IMR-90 (cell line): Measurements from ENCODE around the gene LAMC3. TPM values are rescaled to one million over a fixed set of nuclear protein-coding genes. Genes with fewer than 3 reads are reported as not detected.

Experiments
- ATAC-seq: fragments of 200-7000 bp; cut with Tn5 transposase; 2 replicates; pipeline ENCODE4 v1.9.1; 2020; ENCODE audit warnings: low read depth, mild to moderate bottlenecking, moderate library complexity
- BruUV-seq: library from RNA; stranded (reverse); fragments of 400-500 nt; replicated peaks from 2 replicates; lab custom pipeline; 2021; lab: Mats Ljungman, UMichigan
- CTCF ChIA-PET: fragments of 300-600 bp; formaldehyde crosslinking; extraction: SDS; loops from one replicate; lab custom pipeline; 2021; ENCODE audit warnings: antibody characterized with exemption; lab: Yijun Ruan, JAX
- POLR2A ChIA-PET: fragments of 300-600 bp; sonication (Branson Sonifier 250); formaldehyde crosslinking; loops from one replicate; lab custom pipeline; 2022; ENCODE audit warnings: antibody characterized with exemption; ENCODE audit not compliant: unreplicated experiment; lab: Charles Lee
- DNase-seq: peaks from one replicate; pipeline ENCODE4 v3.0.0; 2013
- H2AFZ ChIP-seq: replicated peaks from 2 replicates; pipeline ENCODE3; 2013; ENCODE audit warnings: low read length, mild to moderate bottlenecking; ENCODE audit not compliant: poor library complexity
- H2AK5ac ChIP-seq: 2 replicates; pipeline ENCODE4 v1.6.1; 2013; ENCODE audit warnings: low read depth, low read length, inconsistent platforms
- H2AK9ac ChIP-seq: replicated peaks from 2 replicates; pipeline ENCODE3; 2013; ENCODE audit warnings: mild to moderate bottlenecking, low read depth, low read length, moderate library complexity; ENCODE audit not compliant: poor library complexity
- H2BK120ac ChIP-seq: 2 replicates; pipeline ENCODE4 v1.6.1; 2013; ENCODE audit warnings: low read depth, low read length, inconsistent platforms
- H2BK15ac ChIP-seq: 3 replicates; pipeline ENCODE4 v1.6.1; 2013; ENCODE audit warnings: low read depth, low read length, inconsistent platforms
- H2BK20ac ChIP-seq: 2 replicates; pipeline ENCODE4 v1.6.1; 2013; ENCODE audit warnings: low read depth, mild to moderate bottlenecking, inconsistent platforms, low read length, moderate library complexity
- H2BK5ac ChIP-seq: 2 replicates; pipeline ENCODE4 v1.6.1; 2013; ENCODE audit warnings: mild to moderate bottlenecking, low read depth, low read length, inconsistent platforms; ENCODE audit not compliant: poor library complexity, severe bottlenecking
- H3K14ac ChIP-seq: replicated peaks from 2 replicates; pipeline ENCODE4 v1.6.1; 2013; ENCODE audit warnings: low read depth, low read length, inconsistent platforms
- H3K18ac ChIP-seq: 2 replicates; pipeline ENCODE4 v1.6.1; 2013; ENCODE audit warnings: low read depth, low read length, control low read depth
- H3K23ac ChIP-seq: 2 replicates; pipeline ENCODE4 v1.6.1; 2013; ENCODE audit warnings: low read depth, low read length, inconsistent platforms
- H3K27ac ChIP-seq: 2 replicates; pipeline ENCODE4 v1.5.1; 2013; ENCODE audit warnings: mild to moderate bottlenecking, control low read depth, low read length; ENCODE audit not compliant: insufficient read depth
- H3K27me3 ChIP-seq: 2 replicates; pipeline ENCODE4 v1.6.1; 2013; ENCODE audit warnings: low read length; ENCODE audit not compliant: control insufficient read depth, insufficient read depth
- H3K36me3 ChIP-seq: 2 replicates; pipeline ENCODE4 v1.6.1; 2013; ENCODE audit warnings: low read length, mixed read lengths; ENCODE audit not compliant: control insufficient read depth, insufficient read depth
- H3K4ac ChIP-seq: 2 replicates; pipeline ENCODE4 v1.6.1; 2013; ENCODE audit warnings: low read depth, low read length, inconsistent platforms
- H3K4me1 ChIP-seq: 2 replicates; pipeline ENCODE4 v1.6.1; 2013; ENCODE audit warnings: low read length, mixed read lengths; ENCODE audit not compliant: control insufficient read depth, insufficient read depth
- H3K4me2 ChIP-seq: 2 replicates; pipeline ENCODE4 v1.6.1; 2013; ENCODE audit warnings: low read depth, mild to moderate bottlenecking, control low read depth, low read length, moderate library complexity
- H3K4me3 ChIP-seq: 2 replicates; pipeline ENCODE4 v1.5.1; 2013; ENCODE audit warnings: low read depth, mild to moderate bottlenecking, control low read depth, low read length, moderate library complexity; ENCODE audit not compliant: insufficient read depth
- H3K56ac ChIP-seq: 2 replicates; pipeline ENCODE4 v1.6.1; 2013; ENCODE audit warnings: low read length, inconsistent platforms; ENCODE audit not compliant: insufficient read depth; ENCODE audit errors: extremely low read depth
- H3K79me1 ChIP-seq, 2 experiments: 2 replicates each; pipeline ENCODE4 v1.6.1; 2013; ENCODE audit warnings: low read length in 2 of 2, inconsistent platforms in 1 of 2, low read depth in 1 of 2
- H3K9ac ChIP-seq: 2 replicates; pipeline ENCODE4 v1.6.1; 2013; ENCODE audit warnings: low read depth, low read length, control low read depth
- H3K9me1 ChIP-seq: 2 replicates; pipeline ENCODE4 v1.6.1; 2013; ENCODE audit warnings: low read length, inconsistent platforms; ENCODE audit not compliant: insufficient read depth
- H3K9me3 ChIP-seq: 2 replicates; pipeline ENCODE4 v1.6.1; 2013; ENCODE audit warnings: low read length; ENCODE audit not compliant: control insufficient read depth, insufficient read depth
- H4K20me1 ChIP-seq: 2 replicates; pipeline ENCODE4 v1.6.1; 2013; ENCODE audit warnings: low read length, inconsistent platforms; ENCODE audit not compliant: insufficient read depth
- H4K5ac ChIP-seq: 2 replicates; pipeline ENCODE4 v1.6.1; 2013; ENCODE audit warnings: mild to moderate bottlenecking, low read depth, low read length, control low read depth
- H4K8ac ChIP-seq, 2 experiments: 2 replicates each; pipeline ENCODE4 v1.6.1; 2013; ENCODE audit warnings: low read depth in 2 of 2, low read length in 2 of 2, control low read depth in 1 of 2, inconsistent platforms in 1 of 2
- H4K91ac ChIP-seq: 2 replicates; pipeline ENCODE4 v1.6.1; 2013; ENCODE audit warnings: low read depth, low read length, inconsistent platforms; ENCODE audit not compliant: insufficient read depth
- MAFK ChIP-seq: IDR thresholded peaks from 2 replicates; pipeline ENCODE4 v1.6.1; 2012; ENCODE audit warnings: low read depth, low read length, improper control_type of control experiment
- MAZ ChIP-seq: IDR thresholded peaks from 2 replicates; pipeline ENCODE4 v1.6.1; 2012; ENCODE audit warnings: low read depth, mild to moderate bottlenecking, low read length, improper control_type of control experiment, moderate library complexity, borderline replicate concordance
- MXI1 ChIP-seq: IDR thresholded peaks from 2 replicates; pipeline ENCODE4 v1.6.1; 2012; ENCODE audit warnings: low read depth, mild to moderate bottlenecking, low read length, moderate library complexity, borderline replicate concordance
- POLR2A ChIP-seq: IDR thresholded peaks from 2 replicates; pipeline ENCODE4 v1.6.1; 2012; ENCODE audit warnings: mild to moderate bottlenecking, low read depth, low read length
- RCOR1 ChIP-seq: IDR thresholded peaks from 2 replicates; pipeline ENCODE4 v1.6.1; 2012; ENCODE audit warnings: mild to moderate bottlenecking, low read length, improper control_type of control experiment; ENCODE audit not compliant: insufficient replicate concordance
- SMC3 ChIP-seq: fragments of 150-350 bp; IDR thresholded peaks from 2 replicates; pipeline ENCODE4 v1.6.1; 2016; ENCODE audit warnings: low read depth, mild to moderate bottlenecking, antibody characterized with exemption, low read length, moderate library complexity
- WGBS, 2 experiments: methylation state at CpG; one replicate each; pipeline versions ENCODE4 v1.1.5 to v1.1.7; 2013; ENCODE audit warnings: missing lambda C conversion rate in 2 of 2; ENCODE audit not compliant: insufficient read length in 1 of 2; ENCODE audit errors: extremely low coverage in 2 of 2; 5-methylcytosine and 5-hydroxymethylcytosine counted together
- dilution Hi-C: fragments of 300-500 bp; cut with HindIII; formaldehyde crosslinking; loops from one replicate; pipeline ENCODE4 v1.14.3; 2018; ENCODE audit warnings: low sequenced_read_pairs; ENCODE audit not compliant: unreplicated experiment
- in situ Hi-C: fragments of 300-500 bp; cut with MboI; formaldehyde crosslinking; loops from 3 replicates; pipeline ENCODE4 v1.14.3; 2019; ENCODE audit warnings: low sequenced_read_pairs, inconsistent platforms, mixed read lengths
- intact Hi-C: fragments of 100-400 bp; cut with micrococcal nuclease; formaldehyde crosslinking; loops from 2 replicates; pipeline ENCODE4 v1.10.0; 2022
- polyA plus RNA-seq, 3 experiments: library from polyadenylated mRNA; depleted of rRNA; stranded (reverse); fragments of >200 nt; gene quantifications; 2 replicates each; pipeline ENCODE4 v1.2.3, GENCODE V29; 2012; ENCODE audit warnings: low replicate concordance in 1 of 3
- total RNA-seq: library from RNA; depleted of rRNA; stranded (reverse); fragments of >200 nt; gene quantifications from 2 replicates; pipeline ENCODE4 v1.2.3, GENCODE V29; 2012

The LAMC3 gene
- total and polyA plus RNA-seq, 2 of the 4 experiments (the other 2 are of a cell fraction), result not detected

- Histone ChIP-seq H2BK15ac (no peak overlapping the region), H3K18ac (no peak overlapping the region), H3K9ac (no peak overlapping the region), H2BK20ac (no peak overlapping the region), H3K4ac (no peak overlapping the region), H3K4me1 (no peaks in the 10 kb centered on the region), H2AK9ac (no peak overlapping the region), H2BK5ac (no peak overlapping the region), H3K36me3 (peaks cover 53% of the 10 kb centered on the region), H3K27me3 (no peaks in the 10 kb centered on the region), H2AFZ (no peak overlapping the region), H3K23ac (no peak overlapping the region), H3K14ac (no peak overlapping the region), H3K4me3 (no peak overlapping the region), H4K8ac (no peak overlapping the region), H3K27ac (no peak overlapping the region), H4K5ac (no peak overlapping the region), H2AK5ac (no peak overlapping the region), H3K9me3 (no peaks in the 10 kb centered on the region), H3K56ac (no peak overlapping the region), H3K79me1 (peaks cover 0 to 2% of the 10 kb centered on the region in 2 experiments; a peak in 1 of 4 replicates), H4K20me1 (no peaks in the 10 kb centered on the region), H2BK120ac (no peak overlapping the region), H3K4me2 (no peak overlapping the region), H4K91ac (no peak overlapping the region), H3K9me1 (no peaks in the 10 kb centered on the region)
- dilution Hi-C loops (no loop called here), intact Hi-C loops (loop anchor here (10.0 kb wide), 1 partner anchor 335 kb away; no protein-coding TSS in a partner anchor), in situ Hi-C loops (loop anchor here (25.0 kb wide), 1 partner anchor 1197 kb away; no protein-coding TSS in a partner anchor)
- no peak for TF ChIP-seq MXI1
- no peak for TF ChIP-seq MAFK
- TF ChIP-seq POLR2A, result no peak
- no peak for TF ChIP-seq RCOR1
- no peak for TF ChIP-seq SMC3
- TF ChIP-seq MAZ, result no peak
- DNase-seq, result no peak
- CTCF ChIA-PET, result interaction anchor here (0.7 kb wide), 1 partner anchor 9 kb away, joined by 3 read pairs; no protein-coding TSS in a partner anchor
- POLR2A ChIA-PET, result interaction anchor here (1.2 kb wide), 1 partner anchor 15 kb away, joined by 3 read pairs; the partner anchor contains the start of gene NUP214
- BruUV-seq, result no TSS peak
- ATAC-seq, result no peak
- WGBS, 2 experiments, result 88% methylated on average over 3 of the region's 4 CpGs; no CpG with 5 or more reads in 1 of the 2 experiments
These were observed 131.1 kb downstream of the LAMC3 start for GRCh38 chr9:131140112-131140511.
